Esophagus squamous epithelium (tissue), 4 donors: ENCODE measurements around the gene CARF.

ENCODE experiments used
- CTCF ChIP-seq, 6 experiments: fragments of 450-650 bp in 4 of 6; fragments of 200-600 bp in 2 of 6; sonication (generic) in 2 of 6; IDR thresholded peaks; one replicate each; pipeline ENCODE4 v1.5.1; 2016 to 2019; ENCODE audit warnings: antibody characterized with exemption in 6 of 6, mild to moderate bottlenecking in 4 of 6, moderate library complexity in 4 of 6
- POLR2A ChIP-seq, 4 donors: fragments of 450-650 bp; IDR thresholded peaks; one replicate each; pipeline ENCODE4 v1.6.1; 2017; ENCODE audit warnings: antibody characterized with exemption in 4 of 4, mild to moderate bottlenecking in 4 of 4, moderate library complexity in 3 of 4

- peak in 2 of 6 experiments; percentile 1 to 10 for TF ChIP-seq CTCF (IDR thresholded peaks at IDR 0.05)
- TF ChIP-seq POLR2A (IDR thresholded peaks at IDR 0.05), result peak in 3 of 4 donors; percentile 43 to 61 (median 51)
Observed at GRCh38 chr2:202911512-202912341, at the start of gene CARF, which contains the start of gene WDR12.
